ENCODE results near the gene HES5. TPM values are rescaled to one million over a fixed set of nuclear protein-coding genes. Genes with fewer than 3 reads are reported as not detected.

The HES5 gene
- total RNA-seq, 3 donors from 2014 or later, result 1.3 to 7.8 (median 1.6) TPM

GRCh38 chr1:2505461-2505994 is 24.5 kb downstream of the HES5 start:
- intact Hi-C loops (cut with DNase I, micrococcal nuclease), result no loop called here
- no peak for TF ChIP-seq CTCF (IDR thresholded peaks at IDR 0.05)
- DNase-seq (no peak), ATAC-seq (peak; percentile 8)
- H3K4me1 ChIP-seq (ENCODE audit: low read depth), result no peaks in the 10 kb centered on the region
- no peak overlapping the region for H3K4me3 ChIP-seq
- no peaks in the 10 kb centered on the region for H3K36me3 ChIP-seq (ENCODE audit: low read depth)
- no peaks in the 10 kb centered on the region for H3K9me3 ChIP-seq

GRCh38 chr1:2504949-2505272 is 25.2 kb downstream of the HES5 start:
- Histone ChIP-seq H3K4me3 (no peak overlapping the region), H3K4me1 (ENCODE audit: low read depth) (no peaks in the 10 kb centered on the region), H3K36me3 (ENCODE audit: low read depth) (no peaks in the 10 kb centered on the region), H3K9me3 (no peaks in the 10 kb centered on the region)
- TF ChIP-seq CTCF (IDR thresholded peaks at IDR 0.05), result no peak
- no peak for ATAC-seq
- intact Hi-C loops (cut with DNase I, micrococcal nuclease), result no loop called here
- no peak for DNase-seq

- ATAC-seq (peak; percentile 3), DNase-seq (no peak)
- H3K36me3 ChIP-seq (ENCODE audit: low read depth), result no peaks in the 10 kb centered on the region
- H3K4me3 ChIP-seq, result no peak overlapping the region
- TF ChIP-seq CTCF (IDR thresholded peaks at IDR 0.05), result no peak
- H3K9me3 ChIP-seq, result no peaks in the 10 kb centered on the region
- intact Hi-C loops (cut with DNase I, micrococcal nuclease), result no loop called here
- no peaks in the 10 kb centered on the region for H3K4me1 ChIP-seq (ENCODE audit: low read depth)
Observed at GRCh38 chr1:2504225-2504948, 25.7 kb downstream of the HES5 start.

GRCh38 chr1:2503554-2504224 is 26.4 kb downstream of the HES5 start:
- Histone ChIP-seq H3K36me3 (ENCODE audit: low read depth) (no peaks in the 10 kb centered on the region), H3K4me3 (no peak overlapping the region), H3K4me1 (ENCODE audit: low read depth) (no peaks in the 10 kb centered on the region), H3K9me3 (no peaks in the 10 kb centered on the region)
- ATAC-seq, result no peak
- TF ChIP-seq CTCF (IDR thresholded peaks at IDR 0.05), result no peak
- intact Hi-C loops (cut with DNase I, micrococcal nuclease), result no loop called here
- DNase-seq, result no peak

- H3K36me3 ChIP-seq (ENCODE audit: low read depth), result no peaks in the 10 kb centered on the region
- no peak overlapping the region for H3K4me3 ChIP-seq
- DNase-seq, result no peak
- no peaks in the 10 kb centered on the region for H3K4me1 ChIP-seq (ENCODE audit: low read depth)
- no peak for TF ChIP-seq CTCF (IDR thresholded peaks at IDR 0.05)
- intact Hi-C loops (cut with DNase I, micrococcal nuclease), result no loop called here
- ATAC-seq, result no peak
- H3K9me3 ChIP-seq, result no peaks in the 10 kb centered on the region
Observed at GRCh38 chr1:2502661-2503553, 27.2 kb downstream of the HES5 start.
